ENCODE data around the gene IFTAP. TPM values are rescaled to one million over a fixed set of nuclear protein-coding genes. Genes with fewer than 3 reads are reported as not detected.

Gene IFTAP
- total RNA-seq, 1 experiment from 2014 or later, result 13.8 TPM

GRCh38 chr11:36688132-36688531 lies 93.8 kb downstream of the IFTAP start:
- TF ChIP-seq ELF1 (IDR thresholded peaks at IDR 0.05; ENCODE audit: borderline replicate concordance, low read depth) (no peak), EGR1 (IDR thresholded peaks at IDR 0.05; ENCODE audit: low read depth) (no peak), JUND (IDR thresholded peaks at IDR 0.05) (no peak), ATF3 (IDR thresholded peaks at IDR 0.05) (no peak), YY1 (IDR thresholded peaks at IDR 0.05; ENCODE audit: extremely low read depth, insufficient replicate concordance, low read depth, low read length) (no peak), REST (IDR thresholded peaks at IDR 0.05; ENCODE audit: low read depth) (no peak), TCF7L2 (IDR thresholded peaks at IDR 0.05; ENCODE audit: borderline replicate concordance, extremely low read depth, insufficient read depth, insufficient read length) (no peak), FOSL1 (IDR thresholded peaks at IDR 0.05; ENCODE audit: low read depth) (no peak), CEBPB (IDR thresholded peaks at IDR 0.05; ENCODE audit: low read depth) (no peak), ZFX (IDR thresholded peaks at IDR 0.05) (no peak), CBX3 (IDR thresholded peaks at IDR 0.05; ENCODE audit: low read depth) (no peak), ZBTB33 (IDR thresholded peaks at IDR 0.05; ENCODE audit: extremely low read depth, insufficient replicate concordance, low read length) (no peak)
- Histone ChIP-seq H3K9me3 (ENCODE audit: control insufficient read depth in 1 of 2, insufficient read depth in 1 of 2, low read depth in 1 of 2, low read length in 2 of 2) (no peaks in the 10 kb centered on the region), H3K9ac (ENCODE audit: low read length) (no peak overlapping the region), H3K4me3 (replicated peaks in 1 of 2; ENCODE audit: low read depth in 1 of 2, low read length in 2 of 2) (no peak overlapping the region), H3K4me1 (ENCODE audit: control insufficient read depth in 1 of 2, insufficient read depth in 2 of 2, low read length in 2 of 2) (no peaks in the 10 kb centered on the region), H3K36me3 (ENCODE audit: control insufficient read depth in 1 of 2, insufficient read depth in 2 of 2, low read length in 2 of 2) (no peaks in the 10 kb centered on the region), H4K20me1 (ENCODE audit: insufficient read depth) (no peaks in the 10 kb centered on the region), H3K9me2 (ENCODE audit: insufficient read depth) (no peaks in the 10 kb centered on the region), H3K4me2 (ENCODE audit: low read length) (no peak overlapping the region), H3K79me2 (ENCODE audit: insufficient read depth, low read length) (no peaks in the 10 kb centered on the region), H2AFZ (ENCODE audit: low read depth, low read length, poor library complexity, severe bottlenecking) (no peak overlapping the region), H3K27me3 (ENCODE audit: insufficient read depth, low read length) (peaks cover 44% of the 10 kb centered on the region), H3K27ac (ENCODE audit: low read depth, low read length) (no peak overlapping the region)
- ATAC-seq (no peak), DNase-seq (ENCODE audit: low read depth, low spot score) (no peak)
- ChIA-PET POLR2A (no interaction called here), CTCF (interaction anchor here (1.1 kb wide), 1 partner anchor 14 kb away, joined by 3 read pairs; no protein-coding TSS in a partner anchor), RAD21 (ENCODE audit: low non-redundant PET in 1 of 2, low total read pairs in 2 of 2, uncharacterized antibody in 2 of 2, unreplicated experiment in 2 of 2) (no interaction called here)
- intact Hi-C loops (cut with micrococcal nuclease), result no loop called here
- BruUV-seq (replicated peaks), result no TSS peak
